ENCODE results near the gene MYO18A.

MYO18A gene

DNA sequence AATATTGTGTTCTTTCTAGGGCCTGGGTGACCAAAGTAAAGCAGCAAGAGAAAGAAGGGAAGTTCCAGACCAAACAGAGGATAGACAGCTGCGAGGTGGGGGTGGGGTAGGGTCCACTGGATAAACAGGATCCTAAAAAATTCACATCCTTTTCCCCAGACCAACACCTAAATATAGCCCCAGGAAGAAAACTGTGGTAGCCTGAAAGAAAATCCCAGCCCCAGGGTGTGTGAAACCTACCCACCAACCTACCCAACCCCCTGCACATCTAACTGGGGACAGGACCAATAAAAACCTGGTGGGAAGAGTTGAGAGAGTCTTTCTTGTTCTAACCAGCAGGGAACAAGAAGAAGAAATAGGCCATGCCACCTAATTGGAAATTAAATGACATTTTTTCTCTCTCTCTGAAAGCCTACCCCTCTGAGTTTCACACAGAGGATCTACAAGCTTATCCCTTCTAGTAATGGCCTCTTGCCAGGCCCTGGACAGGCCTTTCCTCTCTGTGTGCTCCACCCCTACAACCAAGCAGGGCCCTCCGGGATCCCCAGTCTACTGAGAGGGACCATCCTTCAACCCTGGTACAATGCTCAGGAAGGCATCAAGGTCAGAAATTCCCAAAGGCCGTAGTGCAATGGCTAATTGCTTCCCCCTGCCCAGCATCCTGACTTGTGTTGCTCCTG lies 12.0 kb downstream of the MYO18A start:
- DNase-seq (ENCODE audit: low read depth), result no peak

DNA sequence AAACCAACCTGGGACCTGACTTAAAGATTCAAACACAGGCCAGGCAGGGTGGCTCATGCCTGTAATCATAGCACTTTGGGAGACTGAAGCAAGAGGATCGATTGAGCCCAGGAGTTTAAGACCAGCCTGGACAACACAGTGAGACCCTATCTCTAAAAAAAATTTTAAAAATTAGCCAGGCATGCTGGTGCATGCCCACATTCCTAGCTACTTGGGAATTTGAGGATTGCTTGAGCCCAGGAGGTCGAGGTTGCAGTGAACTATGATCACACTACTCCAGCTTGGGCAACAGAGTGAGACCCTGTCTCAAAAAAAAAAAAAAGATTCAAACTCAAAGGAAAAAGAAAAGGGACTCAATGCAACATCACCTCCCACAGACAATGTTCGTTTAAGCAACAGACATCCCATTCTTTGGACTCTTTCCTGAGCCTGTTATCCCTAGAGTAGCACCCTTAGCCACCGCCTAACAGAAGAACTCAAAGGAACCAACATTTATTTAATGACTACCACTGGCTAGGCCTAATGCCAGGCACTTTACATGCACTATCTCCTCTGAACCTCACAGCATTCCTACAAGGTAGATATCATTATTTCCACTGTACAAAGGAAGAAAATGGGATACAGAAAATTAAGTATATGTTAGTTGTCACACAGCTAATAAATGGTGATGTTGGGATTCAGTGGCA lies 12.7 kb downstream of the MYO18A start:
- no peak for DNase-seq (ENCODE audit: low read depth)

DNA sequence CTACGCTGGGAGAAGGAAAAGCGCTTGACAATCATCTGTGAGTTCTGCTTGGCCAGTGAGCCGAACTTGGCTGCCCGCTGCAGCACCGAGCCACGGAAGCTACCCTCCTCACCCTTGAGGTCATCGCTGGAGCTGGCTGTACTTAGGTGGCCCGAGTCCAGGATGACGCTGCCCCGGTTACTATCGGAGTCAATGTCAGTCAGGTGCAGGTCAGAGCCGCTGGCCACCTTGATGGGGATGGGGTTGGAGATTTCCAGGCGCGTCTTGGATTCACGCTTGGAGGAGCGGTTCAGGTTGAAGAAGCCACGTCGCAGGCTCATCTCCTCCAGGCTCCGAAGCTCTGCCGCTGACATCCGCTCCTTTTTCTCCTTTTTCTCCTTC lies 13.7 kb downstream of the MYO18A start:
- no peak for DNase-seq (ENCODE audit: low read depth)

DNA sequence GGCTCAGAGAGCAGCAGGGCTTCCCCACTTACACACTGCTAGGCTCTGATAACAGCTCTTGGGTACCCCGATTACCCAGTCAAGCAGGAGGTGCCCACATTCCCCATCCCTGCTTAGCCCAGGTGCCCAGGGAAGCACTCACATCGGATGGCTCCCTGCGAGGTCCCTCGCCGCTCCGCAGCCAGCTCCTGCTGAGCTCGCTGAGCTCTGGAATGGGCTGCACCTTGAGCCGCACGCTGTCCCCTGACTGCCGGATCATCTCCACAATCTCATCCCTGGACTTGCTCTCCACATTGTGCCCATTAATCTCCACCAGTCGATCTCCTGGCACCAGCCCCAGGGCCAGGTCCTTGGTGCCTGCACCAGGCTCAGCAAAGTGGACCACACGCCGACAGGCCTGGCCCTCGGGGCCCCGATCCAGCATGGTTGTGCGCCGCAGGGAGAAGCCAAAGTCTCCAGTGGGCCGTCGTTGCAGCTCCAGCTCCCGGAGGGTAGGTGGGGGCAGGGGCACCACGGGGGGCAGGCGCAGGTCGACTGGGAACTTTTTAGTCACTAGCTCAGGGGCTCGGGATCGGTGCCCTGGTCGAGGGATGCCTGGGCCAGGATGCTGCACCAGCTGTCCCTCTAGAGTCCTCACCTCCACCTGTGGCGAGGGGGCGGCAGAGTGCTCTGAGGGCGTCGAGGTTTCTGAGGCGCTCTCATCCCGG lies 14.2 kb downstream of the MYO18A start:
- DNase-seq (ENCODE audit: low read depth), result no peak

DNA sequence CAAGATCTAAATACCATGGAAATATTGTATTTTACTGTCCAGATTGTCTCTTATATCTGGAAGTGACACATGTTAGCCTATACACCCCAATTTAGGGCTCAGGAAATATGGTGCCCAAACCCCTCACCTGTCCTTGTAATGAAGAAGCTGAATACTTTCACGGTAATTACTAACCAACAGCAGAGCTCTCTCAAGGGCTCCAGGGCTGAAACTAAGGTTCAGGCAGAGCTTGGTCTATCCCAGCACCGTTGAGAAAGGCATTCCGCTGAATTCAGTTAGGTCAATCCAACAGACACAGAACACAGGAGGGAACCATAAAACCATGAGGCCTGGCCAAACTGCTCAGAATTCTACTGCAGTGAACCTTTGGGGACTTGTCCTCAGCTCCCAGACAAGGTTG lies 14.9 kb downstream of the MYO18A start:
- no peak for DNase-seq (ENCODE audit: low read depth)

DNA sequence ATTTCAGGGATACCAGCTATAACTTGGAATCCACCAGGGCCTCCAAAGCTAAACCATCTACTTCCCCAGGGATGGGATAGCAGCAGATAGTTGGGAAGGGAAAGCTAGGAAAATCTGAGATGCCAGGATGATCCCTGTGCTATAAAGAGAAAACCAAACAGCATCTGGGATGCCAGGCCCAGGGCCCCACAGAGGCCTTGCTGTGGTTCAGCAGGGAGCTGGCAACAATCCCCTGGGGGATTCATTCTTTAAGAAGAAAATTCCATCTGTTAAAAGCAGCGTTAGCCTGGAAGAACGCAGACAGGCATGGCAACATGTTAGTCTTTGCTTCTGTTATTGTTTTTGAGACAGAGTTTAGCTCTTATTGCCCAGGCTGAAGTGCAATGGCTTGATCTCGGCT lies 16.6 kb downstream of the MYO18A start:
- no peak for DNase-seq (ENCODE audit: low read depth)

DNA sequence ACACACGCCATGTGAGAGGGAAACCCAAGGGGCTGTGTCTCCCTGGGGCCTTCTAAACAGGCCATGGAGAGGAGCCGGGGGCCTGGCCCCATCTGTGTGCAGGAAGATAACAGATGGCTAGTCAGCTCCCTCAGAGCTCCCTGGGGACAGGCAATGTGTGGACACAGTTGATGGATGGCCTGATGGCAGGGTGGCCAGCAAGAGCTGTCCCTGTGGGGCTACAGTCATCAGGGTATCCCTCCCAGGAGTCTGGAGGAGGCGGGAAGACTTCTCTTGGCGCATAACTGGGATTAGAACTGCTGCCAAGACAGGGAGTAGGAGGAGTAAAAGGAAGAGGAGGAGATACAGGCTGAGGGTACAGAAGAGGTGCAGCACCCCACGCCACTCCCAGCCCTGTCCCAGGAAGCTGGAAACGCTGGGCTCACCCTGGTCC lies 17.3 kb downstream of the MYO18A start:
- no peak for DNase-seq (ENCODE audit: low read depth)

DNA sequence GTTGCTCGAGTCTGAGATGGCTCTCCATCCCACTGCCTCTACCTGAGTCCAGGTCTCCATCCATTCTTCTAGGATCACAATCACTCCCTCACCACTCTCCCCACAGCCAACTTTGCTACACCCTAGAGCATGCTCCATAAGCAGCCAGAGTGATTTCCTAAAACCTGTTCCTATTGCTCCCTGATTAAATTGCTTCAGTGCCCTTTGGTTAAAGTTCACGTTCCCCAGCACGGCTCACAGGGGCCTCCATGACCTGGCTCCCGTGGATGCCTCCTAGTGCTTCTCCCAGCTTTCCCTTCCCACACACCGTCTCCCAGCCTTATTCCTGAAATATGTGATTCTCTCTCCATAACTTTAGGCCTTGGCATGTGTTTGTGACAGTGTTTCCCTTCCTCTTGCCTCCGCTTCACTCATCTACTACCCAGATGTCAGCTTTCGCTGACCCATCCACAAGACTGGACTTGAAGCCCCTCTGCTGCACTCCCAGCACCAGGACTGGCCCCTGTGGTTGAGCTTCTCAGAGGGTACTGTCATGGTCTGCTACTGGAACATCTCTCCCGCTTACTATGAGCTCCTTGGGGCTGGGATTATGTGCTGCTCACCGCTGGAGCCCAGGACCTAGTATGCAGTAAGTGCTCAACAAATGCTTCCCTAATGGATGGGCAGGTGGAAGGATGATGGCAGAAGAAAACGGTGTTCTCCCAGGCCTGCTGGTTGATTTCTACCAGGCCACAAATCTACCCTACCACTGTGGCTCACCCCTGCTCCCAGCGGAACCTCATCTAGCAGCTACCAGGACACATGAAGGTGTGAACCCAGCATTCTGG lies 17.9 kb downstream of the MYO18A start:
- DNase-seq (ENCODE audit: low read depth), result no peak

DNA sequence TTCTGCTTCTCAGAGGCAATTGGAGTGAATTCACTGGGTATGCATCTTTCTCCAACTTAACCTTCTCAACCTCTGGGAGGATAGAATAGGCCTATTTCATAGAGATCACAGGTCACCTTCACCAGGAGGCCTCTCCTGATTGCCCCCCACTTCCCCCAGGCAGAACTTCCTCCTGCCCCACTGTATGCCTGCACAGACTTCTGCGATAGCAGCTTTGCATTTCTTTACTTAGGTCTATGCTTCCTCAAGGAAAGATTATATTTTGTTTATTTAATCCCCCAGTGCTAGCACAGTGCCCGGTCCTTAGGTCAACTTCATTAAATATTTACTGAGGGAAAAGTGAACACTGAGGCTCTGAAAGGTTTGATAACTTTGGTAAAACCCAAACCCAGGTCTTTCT lies 19.9 kb downstream of the MYO18A start:
- no peak for DNase-seq (ENCODE audit: low read depth)

DNA sequence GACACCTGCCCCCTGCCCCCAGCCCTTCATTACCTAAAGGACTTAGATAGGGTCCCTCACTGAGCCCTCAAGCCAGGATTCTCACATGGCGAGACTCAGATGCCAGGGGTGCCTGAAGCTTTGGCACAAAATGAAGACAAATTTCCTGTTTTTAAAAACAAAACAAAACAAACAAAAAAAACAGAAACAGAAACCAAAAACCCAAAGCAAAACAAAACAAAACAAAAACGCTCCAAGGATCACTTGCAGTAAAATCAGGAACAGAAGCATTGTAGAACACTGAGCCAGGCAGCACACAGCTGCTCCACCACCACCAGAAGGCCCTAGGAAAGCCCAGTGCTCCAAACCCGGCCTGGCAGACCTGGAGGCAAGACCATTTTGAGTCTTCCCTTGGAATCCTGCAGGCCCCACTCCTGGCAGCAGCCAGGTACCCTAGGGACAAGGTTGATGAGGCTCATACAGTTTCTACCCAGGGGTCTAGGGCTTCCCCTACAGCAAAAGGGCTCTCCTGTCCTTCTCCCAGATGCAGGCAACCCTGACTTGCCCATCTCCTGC lies 20.8 kb downstream of the MYO18A start:
- no peak for DNase-seq (ENCODE audit: low read depth)

DNA sequence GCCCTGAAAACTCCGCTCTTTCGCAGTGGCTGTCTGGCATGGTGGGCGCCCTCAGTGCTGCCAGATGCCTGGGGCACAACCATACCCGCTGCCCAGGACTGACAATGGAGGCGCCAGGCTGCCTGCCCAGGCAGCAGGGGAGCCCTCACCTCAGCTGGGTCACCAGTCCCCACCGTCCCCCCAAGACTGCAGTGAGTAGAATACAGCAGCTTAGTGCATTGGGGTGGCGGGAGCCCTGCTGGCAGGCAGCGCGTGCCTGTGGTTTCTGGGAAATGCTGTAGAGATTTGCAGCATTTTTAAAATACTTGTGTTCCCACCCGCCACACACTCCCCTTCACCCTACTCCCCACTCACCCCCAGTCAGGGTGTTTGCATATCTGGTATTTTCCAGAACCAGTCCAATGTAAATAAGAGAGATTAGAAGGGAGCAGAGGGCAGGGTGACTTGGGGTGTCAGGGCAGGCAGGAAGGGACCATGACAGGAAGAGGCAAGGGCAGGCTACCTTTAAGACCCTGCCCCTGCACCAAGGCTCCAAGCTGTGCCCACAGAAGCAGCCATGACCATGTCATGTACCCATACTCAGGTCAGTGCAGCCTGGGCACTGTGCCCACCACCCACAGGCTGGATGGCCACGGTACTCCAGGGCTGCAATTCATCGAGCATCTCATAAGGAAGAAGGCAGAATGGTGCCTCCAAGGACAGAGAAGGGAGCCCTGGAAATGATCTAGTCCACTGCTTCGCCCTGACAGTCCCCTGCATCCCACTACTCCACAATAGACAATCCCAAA lies 21.5 kb downstream of the MYO18A start:
- no peak for DNase-seq (ENCODE audit: low read depth)

DNA sequence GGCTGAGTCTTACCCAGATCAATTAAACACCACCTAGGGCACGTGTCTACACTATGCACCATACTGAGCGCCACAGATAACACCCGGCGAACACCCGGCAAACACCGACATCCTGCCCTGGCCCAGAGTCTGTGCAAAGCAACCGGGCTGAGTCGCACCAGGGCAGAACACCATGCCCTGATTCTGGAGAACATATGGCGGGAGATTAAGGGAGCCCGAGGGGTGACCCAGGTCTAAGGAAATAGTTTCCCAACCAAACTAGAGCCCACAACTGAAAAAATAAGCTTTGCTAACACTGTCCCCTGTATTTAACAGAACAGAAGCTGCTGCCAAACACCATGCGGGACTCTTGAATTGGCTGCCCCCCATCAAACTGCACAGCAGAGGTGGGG lies 22.1 kb downstream of the MYO18A start:
- no peak for DNase-seq (ENCODE audit: low read depth)

DNA sequence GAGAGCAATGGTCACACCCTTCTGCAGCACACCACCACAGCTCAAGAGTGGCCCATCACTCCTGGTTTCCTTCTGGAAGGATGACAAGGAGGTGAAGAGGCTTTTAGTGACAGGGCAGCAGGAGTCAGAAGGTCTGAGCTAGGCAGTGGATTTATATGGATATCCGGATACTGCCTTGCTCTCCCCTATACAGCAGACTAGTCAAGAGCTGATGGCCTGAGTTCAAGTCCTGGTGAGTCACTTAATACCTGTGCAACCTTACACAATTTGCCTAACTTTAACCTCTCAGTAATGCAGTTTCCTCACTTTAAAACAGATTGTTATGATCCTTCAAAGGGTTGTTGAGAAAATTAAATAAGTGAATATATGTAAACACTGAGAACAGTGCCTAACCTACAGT lies 22.9 kb downstream of the MYO18A start:
- DNase-seq (ENCODE audit: low read depth), result no peak

DNA sequence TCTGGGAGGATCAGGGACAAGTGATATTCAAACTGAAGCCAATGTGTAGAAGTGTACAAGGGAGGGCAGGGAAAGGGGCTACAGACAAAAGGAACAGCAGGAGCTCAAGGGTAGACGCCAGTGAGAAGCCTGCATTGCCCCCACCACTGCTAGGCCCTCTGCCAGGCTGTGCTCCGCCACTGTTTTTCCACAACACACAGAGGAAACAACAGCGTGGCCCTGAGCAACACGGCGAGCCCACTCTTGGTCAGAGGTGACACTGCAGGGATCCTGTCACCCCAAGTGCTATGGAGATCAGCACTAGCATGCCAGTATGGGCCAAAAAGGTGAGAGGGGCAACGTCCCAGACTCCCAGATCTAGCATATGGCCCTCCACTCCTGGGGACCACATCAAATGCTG lies 23.4 kb downstream of the MYO18A start:
- no peak for DNase-seq (ENCODE audit: low read depth)

DNA sequence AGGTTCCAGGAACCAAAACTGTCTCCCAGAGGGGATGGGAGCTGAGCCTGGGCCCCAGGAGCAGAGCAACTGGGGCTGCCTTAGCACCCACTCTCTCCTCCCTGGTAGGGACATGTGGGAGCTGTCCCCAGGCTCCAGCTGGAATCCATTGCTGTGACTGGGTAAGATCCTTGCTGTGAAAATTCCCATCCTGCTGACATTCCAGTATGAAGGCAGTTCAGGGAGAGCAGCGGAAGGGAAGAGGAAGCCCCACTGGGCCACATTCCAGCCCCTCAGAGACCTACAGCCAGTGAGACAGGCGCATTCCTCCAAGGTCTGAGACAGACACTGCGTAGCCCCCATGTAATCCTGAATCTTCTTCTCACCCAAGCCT lies 24.2 kb downstream of the MYO18A start:
- no peak for DNase-seq (ENCODE audit: low read depth)

DNA sequence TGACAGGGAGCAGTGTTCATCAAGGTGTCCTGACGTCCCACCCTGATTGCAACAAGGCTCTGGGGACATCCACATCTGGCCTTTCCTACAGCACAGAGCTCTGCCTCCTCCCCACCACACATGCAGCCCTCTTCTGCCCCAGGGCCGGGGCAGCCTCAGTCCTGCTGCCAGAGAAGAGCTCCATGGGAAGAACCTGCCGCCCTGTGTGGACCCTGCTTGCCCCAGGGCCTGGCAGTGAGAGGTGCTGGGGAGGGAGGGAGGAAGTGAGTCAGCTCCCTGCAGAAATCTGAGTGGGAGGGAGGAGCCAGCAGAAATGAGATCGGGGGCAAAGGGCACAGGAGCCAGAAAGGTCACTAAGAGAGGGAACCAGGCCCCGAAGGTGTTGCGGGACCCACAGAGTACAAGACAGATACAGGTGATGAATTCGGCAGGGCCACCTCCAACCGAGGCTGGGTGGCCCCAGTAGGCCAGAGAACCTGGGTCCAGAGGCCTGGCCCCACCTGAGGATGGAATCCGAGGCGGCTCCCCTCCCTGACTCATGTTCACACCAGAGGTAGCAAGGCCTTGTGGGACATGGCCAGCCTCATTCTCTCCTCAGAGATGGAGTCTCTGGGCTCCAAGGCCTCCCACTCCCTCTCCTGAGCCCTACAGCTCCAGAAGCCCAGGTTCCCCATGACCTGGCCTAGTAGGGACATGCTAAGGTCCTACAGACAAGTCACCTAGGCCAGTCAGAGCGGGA lies 24.8 kb downstream of the MYO18A start:
- no peak for DNase-seq (ENCODE audit: low read depth)

DNA sequence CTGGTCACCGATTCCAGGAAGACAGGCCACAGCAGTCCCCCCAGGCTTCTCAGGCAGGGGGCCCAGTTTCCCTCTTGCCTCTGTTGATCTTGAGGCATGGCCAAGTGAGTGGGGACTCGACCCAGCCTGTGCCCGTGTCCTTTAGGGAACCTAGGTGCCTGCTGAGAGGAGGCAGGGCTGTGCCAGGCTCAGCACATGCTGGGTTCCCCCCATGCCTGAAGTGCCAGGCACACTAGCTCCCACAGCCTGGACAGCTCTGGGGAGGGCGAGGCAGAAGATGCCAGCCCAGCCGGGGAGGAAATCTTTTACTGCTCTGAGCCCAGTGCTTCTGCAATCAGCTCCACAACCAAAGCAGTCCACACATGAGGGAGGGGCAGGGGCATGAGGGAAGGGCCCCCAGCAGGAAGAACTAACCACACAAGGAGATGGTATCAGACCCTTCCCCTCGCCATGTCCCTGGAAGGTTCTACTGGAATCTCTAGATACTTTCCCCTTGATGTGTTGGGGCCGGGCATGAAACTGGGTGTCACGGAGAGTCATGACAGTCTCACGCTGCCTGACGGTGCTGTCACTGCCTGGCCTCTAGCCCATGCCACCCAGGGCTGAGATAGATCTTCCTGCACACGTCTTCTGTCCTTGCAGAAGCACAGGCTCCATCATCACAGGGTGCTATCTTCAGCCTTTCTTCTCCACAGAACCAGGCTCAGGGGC lies 25.5 kb downstream of the MYO18A start:
- no peak for DNase-seq (ENCODE audit: low read depth)

DNA sequence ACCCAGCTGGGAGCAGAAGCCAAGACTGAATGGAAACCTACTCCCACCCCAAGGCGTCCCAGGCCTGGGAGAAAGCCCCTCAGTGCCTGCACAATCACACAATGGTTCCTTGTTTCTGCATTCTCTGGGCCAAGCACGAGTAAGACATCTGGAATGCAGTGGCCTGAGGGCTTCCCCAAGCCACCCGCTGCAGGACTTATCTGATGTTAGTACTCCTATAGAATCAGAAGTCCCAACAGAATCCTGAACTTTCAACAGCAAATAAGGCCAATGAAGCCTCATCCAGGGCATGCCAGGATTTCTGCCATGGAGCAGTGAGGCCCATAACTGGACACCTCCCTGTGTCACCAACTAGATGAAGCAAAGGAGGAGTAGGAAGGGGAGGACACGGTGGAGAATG lies 28.6 kb downstream of the MYO18A start:
- no peak for DNase-seq (ENCODE audit: low read depth)

DNA sequence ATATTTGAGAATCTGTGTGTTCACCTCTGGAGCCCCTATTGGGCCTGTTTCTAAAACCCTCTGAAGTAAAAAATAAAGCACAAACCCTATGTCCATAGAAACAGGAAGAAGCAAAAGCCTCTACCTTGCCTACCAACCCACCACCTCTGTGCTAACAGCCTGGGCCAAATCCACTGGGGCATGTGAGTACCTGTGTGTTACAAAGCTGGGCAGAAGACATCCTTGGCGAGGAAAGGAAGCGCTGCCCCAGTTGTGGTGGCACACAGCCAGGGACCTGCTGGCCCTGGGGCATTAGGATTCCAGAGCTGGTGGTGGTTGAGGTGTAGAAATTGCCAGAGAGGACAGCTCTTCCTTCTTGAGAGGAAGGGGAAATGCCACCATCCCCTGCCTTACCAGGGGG lies 30.0 kb downstream of the MYO18A start:
- no peak for DNase-seq (ENCODE audit: low read depth)

DNA sequence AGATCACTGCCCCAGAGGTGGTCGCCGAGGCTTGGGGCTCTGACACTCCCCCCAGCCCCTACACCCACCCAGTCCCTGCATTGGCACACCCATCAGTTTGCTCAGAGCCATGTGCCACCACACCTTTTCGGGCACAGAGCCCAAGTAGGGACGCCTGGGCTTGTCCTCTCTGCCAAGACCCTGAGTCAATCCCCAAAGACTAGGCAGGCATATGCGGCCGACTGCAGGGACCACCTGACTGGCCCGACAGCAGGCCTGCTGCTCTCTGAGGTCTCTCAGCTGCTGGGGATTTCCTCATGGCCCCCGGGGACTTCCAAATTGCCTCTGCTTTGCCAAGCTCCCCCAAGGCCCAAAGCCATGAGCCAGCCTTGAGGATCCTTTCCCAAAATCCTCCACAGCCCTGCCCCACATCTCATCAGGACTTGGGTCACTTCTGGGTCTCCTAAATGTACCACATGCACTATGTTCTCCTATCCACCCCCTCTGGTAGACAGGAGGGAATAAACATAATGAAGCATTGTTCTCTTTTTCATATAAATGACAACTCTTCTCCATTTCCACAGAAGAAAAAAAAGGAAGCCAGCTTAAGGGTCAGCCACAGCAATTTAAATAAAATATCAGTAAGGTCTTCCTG lies 30.6 kb downstream of the MYO18A start:
- no peak for DNase-seq (ENCODE audit: low read depth)
